Neural cell (in vitro differentiated cells): ENCODE measurements around the gene UBA3. TPM values are rescaled to one million over a fixed set of nuclear protein-coding genes. Genes with fewer than 3 reads are reported as not detected.

ENCODE experiments used
- H2AFZ ChIP-seq: fragments of 200-600, 300-800 bp; sonication (generic), shearing (Covaris generic); 2 replicates; pipeline ENCODE4 v1.6.0; 2014; ENCODE audit warnings: low read depth, mild to moderate bottlenecking, antibody characterized with exemption, low read length, moderate library complexity
- H3F3A ChIP-seq: fragments of 200-600 bp; shearing (Covaris generic); 2 replicates; pipeline ENCODE4 v1.6.1; 2016; ENCODE audit warnings: mild to moderate bottlenecking, moderate library complexity, mixed read lengths, antibody characterized with exemption, low read length; ENCODE audit not compliant: insufficient read depth, poor library complexity, severe bottlenecking
- H3K27ac ChIP-seq: fragments of 200-600, 300-800 bp; sonication (generic), shearing (Covaris generic); 2 replicates; pipeline ENCODE4 v1.5.1; 2014; ENCODE audit warnings: mild to moderate bottlenecking, low read length, moderate library complexity
- H3K27me3 ChIP-seq: fragments of 300-800, 200-600 bp; sonication (generic), shearing (Covaris generic); 2 replicates; pipeline ENCODE4 v1.6.0; 2014; ENCODE audit warnings: mild to moderate bottlenecking, low read depth, low read length, moderate library complexity; ENCODE audit not compliant: insufficient read depth
- H3K36me3 ChIP-seq: fragments of 300-800, 200-600 bp; sonication (generic), shearing (Covaris generic); 2 replicates; pipeline ENCODE4 v1.5.1; 2014; ENCODE audit warnings: mild to moderate bottlenecking, antibody characterized with exemption, low read length, moderate library complexity; ENCODE audit not compliant: insufficient read depth
- H3K4me2 ChIP-seq: fragments of 300-800, 200-600 bp; sonication (generic), shearing (Covaris generic); 2 replicates; pipeline ENCODE4 v1.6.0; 2014; ENCODE audit warnings: mild to moderate bottlenecking, low read length
- H3K4me3 ChIP-seq: fragments of 300-800, 200-600 bp; sonication (generic), shearing (Covaris generic); 2 replicates; pipeline ENCODE4 v1.5.1; 2014; ENCODE audit warnings: mild to moderate bottlenecking, low read length, moderate library complexity
- H3K79me2 ChIP-seq: fragments of 200-600 bp; shearing (Covaris generic); replicated peaks from 2 replicates; pipeline ENCODE4 v1.6.0; 2014; ENCODE audit warnings: mild to moderate bottlenecking, low read length, moderate library complexity; ENCODE audit not compliant: insufficient read depth
- H3K9ac ChIP-seq: fragments of 300-800, 200-600 bp; sonication (generic), shearing (Covaris generic); 2 replicates; pipeline ENCODE4 v1.6.1; 2016; ENCODE audit warnings: mild to moderate bottlenecking, low read length, mixed read lengths
- H3K9me2 ChIP-seq: fragments of 200-600 bp; shearing (Covaris generic); 2 replicates; pipeline ENCODE4 v1.6.1; 2016; ENCODE audit warnings: mild to moderate bottlenecking, low read length, mixed read lengths; ENCODE audit not compliant: insufficient read depth
- H3K9me3 ChIP-seq: fragments of 200-600, 300-800 bp; sonication (generic), shearing (Covaris generic); 2 replicates; pipeline ENCODE4 v1.6.1; 2016; ENCODE audit warnings: mild to moderate bottlenecking, mixed run types, low read length, moderate library complexity, mixed read lengths
- H4K20me1 ChIP-seq: fragments of 200-600 bp; shearing (Covaris generic); 2 replicates; pipeline ENCODE4 v1.6.1; 2016; ENCODE audit warnings: mild to moderate bottlenecking, mixed run types; ENCODE audit not compliant: insufficient read depth
- CTCF ChIP-seq: fragments of 450-650 bp; IDR thresholded peaks from 2 replicates; pipeline ENCODE4 v1.5.1; 2014; ENCODE audit warnings: antibody characterized with exemption, mild to moderate bottlenecking, moderate library complexity; ENCODE audit not compliant: poor library complexity, severe bottlenecking
- EP300 ChIP-seq: fragments of 450-650 bp; conservative IDR thresholded peaks from 2 replicates; pipeline ENCODE4 v1.6.1; 2014; ENCODE audit warnings: antibody characterized with exemption, mild to moderate bottlenecking, moderate library complexity; ENCODE audit not compliant: poor library complexity, severe bottlenecking
- EZH2 ChIP-seq: fragments of 200-600, 300-800 bp; shearing (Covaris generic), sonication (generic); IDR thresholded peaks from 2 replicates; pipeline ENCODE4 v1.6.1; 2014; ENCODE audit warnings: antibody characterized with exemption, low read length, borderline replicate concordance, mild to moderate bottlenecking; ENCODE audit not compliant: insufficient read depth, poor library complexity, severe bottlenecking
- MXI1 ChIP-seq: fragments of 450-650 bp; conservative IDR thresholded peaks from 2 replicates; pipeline ENCODE4 v1.6.1; 2014; ENCODE audit warnings: antibody characterized with exemption, mild to moderate bottlenecking; ENCODE audit not compliant: poor library complexity, severe bottlenecking
- POLR2AphosphoS5 ChIP-seq: IDR thresholded peaks from 2 replicates; pipeline ENCODE4 v1.6.1; 2012
- RAD21 ChIP-seq: fragments of 450-650 bp; conservative IDR thresholded peaks from 2 replicates; pipeline ENCODE4 v1.6.1; 2014; ENCODE audit warnings: antibody characterized with exemption, mild to moderate bottlenecking, moderate library complexity
- REST ChIP-seq: IDR thresholded peaks from 2 replicates; pipeline ENCODE4 v1.6.1; 2012; ENCODE audit warnings: borderline replicate concordance
- SMC3 ChIP-seq: fragments of 450-650 bp; conservative IDR thresholded peaks from 2 replicates; pipeline ENCODE4 v1.6.1; 2014; ENCODE audit warnings: antibody characterized with exemption, mild to moderate bottlenecking, moderate library complexity; ENCODE audit not compliant: poor library complexity
- TAF1 ChIP-seq: IDR thresholded peaks from 2 replicates; pipeline ENCODE4 v1.6.1; 2012; ENCODE audit warnings: low read depth
- polyA plus RNA-seq: library from polyadenylated mRNA; depleted of rRNA; stranded (reverse); fragments of >200 nt; gene quantifications from 2 replicates; pipeline ENCODE4 v1.2.3, GENCODE V29; 2014

Gene UBA3
- polyA plus RNA-seq, 1 donor from 2014 or later, result 168 TPM

DNA sequence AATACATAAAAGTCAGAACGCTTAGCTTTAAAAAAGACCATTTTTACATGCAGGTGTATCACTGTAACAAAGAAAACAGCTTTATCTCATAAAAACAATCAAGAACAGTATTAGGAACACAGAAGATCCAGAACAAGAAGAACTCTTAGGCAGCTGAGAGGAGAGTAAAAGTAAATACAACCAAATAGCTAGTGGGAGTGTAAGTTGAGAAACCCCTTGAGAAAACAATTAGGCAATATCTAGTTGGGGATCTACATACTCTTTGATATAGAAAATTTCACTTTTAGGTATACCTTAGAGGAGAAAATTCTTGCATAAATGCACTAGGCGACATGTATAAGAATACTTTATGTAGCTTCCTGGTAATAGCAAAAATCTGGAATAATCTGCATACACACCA, 35.6 kb downstream of the UBA3 start:
- Histone ChIP-seq H3K27me3 (no peaks in the 10 kb centered on the region), H2AFZ (no peak overlapping the region), H3K4me2 (no peak overlapping the region), H4K20me1 (no peaks in the 10 kb centered on the region), H3K79me2 (peaks cover 14% of the 10 kb centered on the region), H3K36me3 (peaks cover 15% of the 10 kb centered on the region), H3K27ac (no peak overlapping the region), H3K9me3 (no peaks in the 10 kb centered on the region), H3K9ac (no peak overlapping the region), H3K9me2 (no peaks in the 10 kb centered on the region), H3F3A (no peaks in the 10 kb centered on the region), H3K4me3 (no peak overlapping the region)
- TF ChIP-seq TAF1 (no peak), CTCF (no peak), RAD21 (no peak), MXI1 (no peak), EZH2 (no peak), REST (no peak), POLR2AphosphoS5 (no peak), SMC3 (no peak), EP300 (no peak)

- Histone ChIP-seq H3K9me2 (no peaks in the 10 kb centered on the region), H3K79me2 (no peaks in the 10 kb centered on the region), H3K9me3 (no peaks in the 10 kb centered on the region), H4K20me1 (no peaks in the 10 kb centered on the region), H2AFZ (no peak overlapping the region), H3K4me3 (no peak overlapping the region), H3K4me2 (no peak overlapping the region), H3K27ac (no peak overlapping the region), H3F3A (no peaks in the 10 kb centered on the region), H3K9ac (no peak overlapping the region), H3K27me3 (no peaks in the 10 kb centered on the region), H3K36me3 (peaks cover 14% of the 10 kb centered on the region)
- no peak for TF ChIP-seq POLR2AphosphoS5
- TF ChIP-seq SMC3, result no peak
- TF ChIP-seq TAF1, result no peak
- TF ChIP-seq EZH2, result no peak
- no peak for TF ChIP-seq EP300
- TF ChIP-seq MXI1, result no peak
- no peak for TF ChIP-seq CTCF
- TF ChIP-seq RAD21, result no peak
- no peak for TF ChIP-seq REST
Measured at GRCh38 chr3:69033470-69033869, 46.7 kb downstream of the UBA3 start.
